Breast epithelium (tissue), 4 donors: ENCODE measurements around the gene FAM110D. TPM values are rescaled to one million over a fixed set of nuclear protein-coding genes. Genes with fewer than 3 reads are reported as not detected.
A peak's percentile ranks its signal among the peaks of the same experiment; 100 is the strongest.

ENCODE experiments used
- DNase-seq, 2 donors: peaks; one replicate each; pipeline ENCODE4 v3.0.0-alpha.2; 2019; ENCODE audit warnings: low spot score in 2 of 2
- H3K27ac ChIP-seq, 2 donors: fragments of 200-600 bp; sonication (generic) in 1 of 2; one replicate each; pipeline ENCODE4 v1.5.1; 2016 to 2019; ENCODE audit warnings: mild to moderate bottlenecking in 1 of 2
- H3K27me3 ChIP-seq, 2 donors: fragments of 200-600 bp; sonication (generic) in 1 of 2; one replicate each; pipeline versions ENCODE4 v1.5.1 to v1.6.0; 2017 to 2019; ENCODE audit warnings: control low read depth in 1 of 2, mild to moderate bottlenecking in 1 of 2
- H3K36me3 ChIP-seq: fragments of 200-600 bp; one replicate; pipeline ENCODE4 v1.5.1; 2019
- H3K4me1 ChIP-seq, 2 donors: fragments of 200-600 bp; sonication (generic); one replicate each; pipeline ENCODE4 v1.5.1; 2016 to 2019; ENCODE audit warnings: control low read depth in 1 of 2
- H3K4me3 ChIP-seq, 3 donors: fragments of 200-600 bp; sonication (generic); 1 replicate in 2 of 3; 2 replicates in 1 of 3; pipeline ENCODE4 v1.5.1; 2016 to 2019; ENCODE audit warnings: mild to moderate bottlenecking in 3 of 3, moderate library complexity in 2 of 3
- H3K9me3 ChIP-seq, 2 donors: fragments of 200-600 bp; sonication (generic) in 1 of 2; one replicate each; pipeline ENCODE4 v1.5.1; 2016 to 2019; ENCODE audit warnings: control low read depth in 1 of 2
- POLR2A ChIP-seq: fragments of 450-650 bp; IDR thresholded peaks from one replicate; pipeline ENCODE4 v1.6.1; 2016; ENCODE audit warnings: antibody characterized with exemption, mild to moderate bottlenecking, moderate library complexity
- POLR2AphosphoS5 ChIP-seq, 3 donors: sonication (generic); formaldehyde crosslinking; IDR thresholded peaks; one replicate each; pipeline ENCODE4 v1.6.1; 2017; ENCODE audit warnings: antibody characterized with exemption in 3 of 3
- intact Hi-C: fragments of 100-400 bp; cut with DNase I; formaldehyde crosslinking; loops from one replicate; pipeline ENCODE4 v1.15.1; 2023; ENCODE audit warnings: low total_unique reads
- total RNA-seq, 3 donors: library from RNA; depleted of rRNA; stranded (reverse); fragments of >200 nt; gene quantifications; one replicate each; pipeline ENCODE4 v1.1.0, GENCODE V29; 2016
- TF ChIP-seq, protein P1 (sequence below), 3 donors: fragments of 450-650 bp; IDR thresholded peaks; one replicate each; pipeline ENCODE4 v1.5.1; 2016 to 2017; ENCODE audit warnings: antibody characterized with exemption in 3 of 3, mild to moderate bottlenecking in 3 of 3, moderate library complexity in 3 of 3

FAM110D gene
- total RNA-seq, 3 donors from 2014 or later = 3.4 to 9.1 (median 6.2) TPM

DNA sequence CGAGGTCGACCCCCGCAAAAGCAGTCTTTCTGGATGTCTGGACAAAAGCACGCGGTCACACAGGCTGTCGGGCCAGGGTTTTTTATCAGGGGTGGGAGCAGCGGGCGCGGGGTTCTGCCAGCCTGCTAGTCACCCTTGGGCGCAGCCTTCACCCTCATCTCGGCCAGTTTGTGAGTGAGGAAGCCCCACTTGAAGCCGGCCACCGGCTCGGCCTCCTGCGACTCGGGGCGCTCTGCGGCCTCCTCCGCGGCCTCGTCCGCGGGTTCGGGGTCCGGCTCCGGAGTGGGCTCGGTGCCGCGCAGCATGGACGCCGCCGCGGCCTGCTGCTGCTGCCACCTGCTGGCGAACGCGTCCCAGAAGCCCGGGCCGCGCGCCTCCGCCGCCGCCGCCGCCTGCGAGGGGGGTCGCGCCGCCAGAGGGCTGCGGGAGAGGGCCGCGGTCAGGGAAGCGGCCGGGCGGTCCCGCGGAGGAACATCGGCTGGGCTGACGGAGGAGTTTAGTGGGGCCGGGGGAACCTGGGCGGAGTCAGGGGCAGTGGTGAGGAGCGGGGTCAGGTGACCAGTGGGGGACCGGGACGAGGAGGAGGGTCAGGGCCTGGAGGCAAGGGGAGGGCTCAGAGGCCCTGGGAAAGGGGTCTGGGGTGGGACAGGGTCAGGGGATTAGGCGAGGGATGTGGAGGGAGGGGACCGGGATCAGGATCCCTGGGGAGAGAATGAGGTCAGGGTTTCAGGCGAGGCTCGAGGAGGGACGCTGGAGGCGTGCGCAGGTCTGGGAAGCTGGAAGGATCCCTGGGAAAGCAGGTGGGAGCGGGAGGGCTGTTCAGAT lies 5.4 kb downstream of the FAM110D start:
- Histone ChIP-seq H3K9me3 (no peaks in the 10 kb centered on the region), H3K36me3 (no peaks in the 10 kb centered on the region), H3K27ac (peak overlapping the region; percentile 28 to 54), H3K27me3 (peaks cover 4 to 5% of the 10 kb centered on the region in 2 donors), H3K4me1 (no peaks in the 10 kb centered on the region), H3K4me3 (peak overlapping the region; percentile 36 to 68 (median 51))
- intact Hi-C loops = loop anchor here (10.0 kb wide), 1 partner anchor 71 kb away; the partner anchor contains the start of gene CEP85
- TF ChIP-seq POLR2AphosphoS5 (IDR thresholded peaks at IDR 0.05) = no peak
- TF ChIP-seq, protein P1, sequence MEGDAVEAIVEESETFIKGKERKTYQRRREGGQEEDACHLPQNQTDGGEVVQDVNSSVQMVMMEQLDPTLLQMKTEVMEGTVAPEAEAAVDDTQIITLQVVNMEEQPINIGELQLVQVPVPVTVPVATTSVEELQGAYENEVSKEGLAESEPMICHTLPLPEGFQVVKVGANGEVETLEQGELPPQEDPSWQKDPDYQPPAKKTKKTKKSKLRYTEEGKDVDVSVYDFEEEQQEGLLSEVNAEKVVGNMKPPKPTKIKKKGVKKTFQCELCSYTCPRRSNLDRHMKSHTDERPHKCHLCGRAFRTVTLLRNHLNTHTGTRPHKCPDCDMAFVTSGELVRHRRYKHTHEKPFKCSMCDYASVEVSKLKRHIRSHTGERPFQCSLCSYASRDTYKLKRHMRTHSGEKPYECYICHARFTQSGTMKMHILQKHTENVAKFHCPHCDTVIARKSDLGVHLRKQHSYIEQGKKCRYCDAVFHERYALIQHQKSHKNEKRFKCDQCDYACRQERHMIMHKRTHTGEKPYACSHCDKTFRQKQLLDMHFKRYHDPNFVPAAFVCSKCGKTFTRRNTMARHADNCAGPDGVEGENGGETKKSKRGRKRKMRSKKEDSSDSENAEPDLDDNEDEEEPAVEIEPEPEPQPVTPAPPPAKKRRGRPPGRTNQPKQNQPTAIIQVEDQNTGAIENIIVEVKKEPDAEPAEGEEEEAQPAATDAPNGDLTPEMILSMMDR (IDR thresholded peaks at IDR 0.05) = peak in 1 of 3 donors; percentile 75
- no peak for DNase-seq

DNA sequence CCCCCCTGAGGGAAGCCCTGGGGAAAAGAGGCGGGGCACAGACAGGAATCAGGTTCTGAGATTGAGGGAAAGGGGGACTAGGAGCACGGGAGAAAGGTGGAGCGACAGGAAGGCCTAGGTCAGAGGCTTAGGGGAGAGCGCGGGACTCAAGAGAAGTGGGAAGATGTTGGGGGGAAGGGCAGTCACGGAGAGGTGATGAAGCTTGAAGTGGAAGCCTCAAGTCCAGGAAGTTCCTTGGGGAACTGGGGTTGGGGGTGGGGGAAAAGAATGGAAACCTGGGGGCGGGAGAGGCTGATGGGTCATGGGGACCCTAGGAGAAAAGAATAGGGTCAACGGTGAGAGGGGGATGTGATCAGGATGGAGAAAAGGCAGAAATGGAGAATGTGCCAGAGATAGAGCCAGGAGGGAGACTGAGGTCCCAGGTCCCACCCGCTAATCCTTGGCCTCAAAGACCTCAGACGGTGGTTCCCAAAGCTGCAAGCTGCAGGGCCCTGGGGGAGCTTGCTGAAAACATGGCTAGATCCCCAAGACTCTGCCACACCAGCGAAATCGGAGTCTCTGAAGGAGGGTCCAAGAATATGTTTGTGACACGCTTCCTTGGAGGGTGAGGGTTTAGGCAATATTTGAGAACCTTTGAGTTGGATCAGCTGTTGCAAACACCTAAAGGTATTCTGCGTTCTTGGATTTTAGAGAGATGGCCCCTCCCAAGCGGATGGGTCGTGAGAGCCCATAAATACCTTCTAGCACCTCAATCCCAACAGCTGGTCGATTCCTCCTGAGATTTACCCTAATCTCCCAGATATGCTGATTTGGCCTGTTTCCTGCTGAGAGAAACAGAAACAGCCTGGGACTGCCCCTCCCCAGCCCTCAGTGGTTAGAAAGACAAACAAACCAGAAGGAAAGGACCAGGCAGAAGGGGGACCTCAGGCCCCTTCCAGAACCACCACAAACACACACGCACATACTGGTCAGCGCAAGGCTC lies 6.3 kb downstream of the FAM110D start:
- no peak for DNase-seq
- intact Hi-C loops = loop anchor here (10.0 kb wide), 1 partner anchor 70 kb away; the partner anchor contains the start of gene CEP85
- H3K27ac ChIP-seq = peak overlapping the region; percentile 28 to 54

GRCh38 chr1:26166719-26167281 lies 7.9 kb downstream of the FAM110D start:
- H3K27ac ChIP-seq = no peak overlapping the region
- H3K9me3 ChIP-seq = no peaks in the 10 kb centered on the region
- intact Hi-C loops = loop anchor here (10.0 kb wide), 1 partner anchor 68 kb away; the partner anchor contains the start of gene CEP85
- no peaks in the 10 kb centered on the region for H3K36me3 ChIP-seq
- DNase-seq = no peak
- TF ChIP-seq POLR2A (no peak), POLR2AphosphoS5 (IDR thresholded peaks at IDR 0.05) (no peak)
- TF ChIP-seq, protein P1 (IDR thresholded peaks at IDR 0.05) = no peak
- no peaks in the 10 kb centered on the region for H3K4me1 ChIP-seq
- H3K27me3 ChIP-seq = peaks cover 0 to 4% of the 10 kb centered on the region in 2 donors
- H3K4me3 ChIP-seq = no peak overlapping the region

More for the DNA sequence above, 6.3 kb downstream of the FAM110D start:
- Histone ChIP-seq H3K4me3 (peak overlapping the region in 1 of 3 donors; percentile 68), H3K27me3 (peaks cover 4 to 5% of the 10 kb centered on the region in 2 donors), H3K4me1 (no peaks in the 10 kb centered on the region), H3K9me3 (no peaks in the 10 kb centered on the region), H3K36me3 (no peaks in the 10 kb centered on the region)
- TF ChIP-seq, protein P1 (IDR thresholded peaks at IDR 0.05) = no peak
- TF ChIP-seq POLR2AphosphoS5 (IDR thresholded peaks at IDR 0.05) = no peak
- TF ChIP-seq POLR2A = no peak

- intact Hi-C loops = loop anchor here (10.0 kb wide), 1 partner anchor 66 kb away; the partner anchor contains the start of gene CEP85
- no peak for DNase-seq
- Histone ChIP-seq H3K27me3 (no peaks in the 10 kb centered on the region), H3K9me3 (no peaks in the 10 kb centered on the region), H3K4me1 (no peaks in the 10 kb centered on the region), H3K36me3 (no peaks in the 10 kb centered on the region), H3K4me3 (peak within 1 kb of the TSS; percentile 76 to 89 (median 80)), H3K27ac (peak within 1 kb of the TSS; percentile 87 to 89)
- no peak for TF ChIP-seq POLR2AphosphoS5 (IDR thresholded peaks at IDR 0.05)
- TF ChIP-seq, protein P1 (IDR thresholded peaks at IDR 0.05) = no peak
- TF ChIP-seq POLR2A = no peak
Observed at GRCh38 chr1:26168410-26169197, 9.7 kb downstream of the FAM110D start, which contains the start of gene C1orf232. TSS of gene C1orf232 (minus strand) at chr1:26168963. CDS start at chr1:26168499, 464 bp downstream.
